GM23248 (cell line): ENCODE data around the gene WNK4. TPM values are rescaled to one million over a fixed set of nuclear protein-coding genes. Genes with fewer than 3 reads are reported as not detected.

Experiments used
- DNase-seq: peaks from one replicate; pipeline ENCODE4 v3.0.0-alpha.2; 2015
- H2AFZ ChIP-seq: fragments of 200-600 bp; sonication (generic); 2 replicates; pipeline ENCODE4 v1.6.1; 2016; ENCODE audit warnings: antibody characterized with exemption
- H3F3A ChIP-seq: fragments of 200-600 bp; sonication (generic); 2 replicates; pipeline ENCODE4 v1.6.1; 2016; ENCODE audit warnings: mild to moderate bottlenecking, antibody characterized with exemption, mixed run types; ENCODE audit not compliant: insufficient read depth
- H3K27ac ChIP-seq: fragments of 200-600 bp; sonication (generic); 2 replicates; pipeline ENCODE4 v1.5.1; 2016; ENCODE audit warnings: mild to moderate bottlenecking
- H3K27me3 ChIP-seq: fragments of 200-600 bp; sonication (generic); replicated peaks from 2 replicates; pipeline ENCODE4 v1.6.1; 2016; ENCODE audit warnings: mild to moderate bottlenecking; ENCODE audit not compliant: insufficient read depth
- H3K36me3 ChIP-seq: fragments of 200-600 bp; sonication (generic); 2 replicates; pipeline ENCODE4 v1.6.1; 2016; ENCODE audit warnings: low read depth, mild to moderate bottlenecking
- H3K4me1 ChIP-seq: fragments of 200-600 bp; sonication (generic); 2 replicates; pipeline ENCODE4 v1.6.1; 2016; ENCODE audit warnings: mild to moderate bottlenecking; ENCODE audit not compliant: insufficient read depth
- H3K4me2 ChIP-seq: fragments of 200-600 bp; sonication (generic); one replicate; pipeline ENCODE4 v1.6.1; 2016; ENCODE audit warnings: mild to moderate bottlenecking; ENCODE audit not compliant: unreplicated experiment
- H3K4me3 ChIP-seq: fragments of 200-600 bp; sonication (generic); 2 replicates; pipeline ENCODE4 v1.5.1; 2016; ENCODE audit warnings: mild to moderate bottlenecking
- H3K79me2 ChIP-seq: fragments of 200-600 bp; sonication (generic); 2 replicates; pipeline ENCODE4 v1.6.1; 2016; ENCODE audit warnings: mild to moderate bottlenecking; ENCODE audit not compliant: insufficient read depth
- H3K9ac ChIP-seq: fragments of 200-600 bp; sonication (generic); 2 replicates; pipeline ENCODE4 v1.6.1; 2016; ENCODE audit warnings: mild to moderate bottlenecking
- H3K9me2 ChIP-seq: fragments of 200-600 bp; sonication (generic); 2 replicates; pipeline ENCODE4 v1.6.1; 2016; ENCODE audit warnings: mixed run types, mild to moderate bottlenecking, moderate library complexity; ENCODE audit not compliant: insufficient read depth
- H3K9me3 ChIP-seq: fragments of 200-600 bp; sonication (generic); one replicate; pipeline ENCODE4 v1.6.1; 2017; ENCODE audit warnings: low read depth
- H4K20me1 ChIP-seq: fragments of 200-600 bp; sonication (generic); 2 replicates; pipeline ENCODE4 v1.6.0; 2016; ENCODE audit not compliant: insufficient read depth
- EZH2 ChIP-seq: fragments of 200-600 bp; sonication (generic); IDR thresholded peaks from 2 replicates; pipeline ENCODE4 v1.6.1; 2018; ENCODE audit warnings: antibody characterized with exemption, mild to moderate bottlenecking; ENCODE audit not compliant: insufficient read depth, poor library complexity, severe bottlenecking
- EZH2phosphoT487 ChIP-seq: fragments of 200-600 bp; sonication (generic); IDR thresholded peaks from 2 replicates; pipeline ENCODE4 v1.6.1; 2018; ENCODE audit warnings: antibody characterized with exemption, moderate library complexity, mild to moderate bottlenecking, low read depth; ENCODE audit not compliant: insufficient read depth
- WGBS, 2 experiments: methylation state at CpG; one replicate each; pipeline ENCODE4 v1.1.6; 2015 to 2017; ENCODE audit warnings: low lambda C conversion rate in 2 of 2, low coverage in 1 of 2; ENCODE audit errors: missing lambda C conversion rate in 2 of 2; 5-methylcytosine and 5-hydroxymethylcytosine counted together
- in situ Hi-C: fragments of 300-500 bp; cut with MboI; formaldehyde crosslinking; loops from 2 replicates; pipeline ENCODE4 v1.15.0; 2020
- polyA plus RNA-seq: library from polyadenylated mRNA; unstranded; fragments of >200 nt; fragmentation: Nextera tagmentation; extraction: Ambion mirVana; gene quantifications from 2 replicates; pipeline ENCODE4 v1.2.1, GENCODE V29; 2016
- total RNA-seq: library from RNA; depleted of rRNA; stranded (reverse); fragments of >200 nt; shearing (Covaris generic); gene quantifications from 2 replicates; pipeline ENCODE4 v1.2.3, GENCODE V29; 2014

Gene WNK4
- total and polyA plus RNA-seq, 2 experiments from 2014 or later, result 3.0 to 12.6 TPM

GRCh38 chr17:42798383-42799380 is 18.3 kb downstream of the WNK4 start, which contains the start of the genes CNTD1 and COA3:
Gene CNTD1, plus strand, starts transcription at chr17:42798861. Its CDS starts 207 bp downstream, at chr17:42799068.
Gene COA3, minus strand, starts transcription at chr17:42798704. Its CDS starts 23 bp downstream, at chr17:42798681.
- H3K27me3 ChIP-seq, result no peaks in the 10 kb centered on the region
- WGBS, 2 experiments, result 27 to 28% methylated on average over 66 of the region's 66 CpGs
- H3K4me3 ChIP-seq, result peak within 1 kb of the TSS; percentile 97
- H3K79me2 ChIP-seq, result peaks cover 20% of the 10 kb centered on the region
- peak within 1 kb of the TSS; percentile 49 for H3K27ac ChIP-seq
- H3K9me2 ChIP-seq, result no peaks in the 10 kb centered on the region
- peaks cover 13% of the 10 kb centered on the region; the same call in 1 of the 2 replicates for H3K4me1 ChIP-seq
- peak within 1 kb of the TSS; percentile 93 for H3K4me2 ChIP-seq
- peak within 1 kb of the TSS; percentile 85 for H2AFZ ChIP-seq
- in situ Hi-C loops, result no loop called here
- TF ChIP-seq EZH2phosphoT487, result no peak
- TF ChIP-seq EZH2, result no peak
- no peaks in the 10 kb centered on the region for H3K9me3 ChIP-seq
- no peaks in the 10 kb centered on the region for H3K36me3 ChIP-seq
- peak; percentile 92 for DNase-seq
- H3K9ac ChIP-seq, result peak within 1 kb of the TSS; percentile 88
- no peaks in the 10 kb centered on the region for H3F3A ChIP-seq
- no peaks in the 10 kb centered on the region for H4K20me1 ChIP-seq

GRCh38 chr17:42803074-42803883 is 22.9 kb downstream of the WNK4 start:
- WGBS, 2 experiments, result 68 to 72% methylated on average over 2 of the region's 2 CpGs
- DNase-seq, result no peak
- Histone ChIP-seq H3K36me3 (no peaks in the 10 kb centered on the region), H3K9ac (no peak overlapping the region), H3K27ac (no peak overlapping the region), H3K9me2 (no peaks in the 10 kb centered on the region), H3K79me2 (peaks cover under 1% of the 10 kb centered on the region; the same call in 1 of the 2 replicates), H3K27me3 (no peaks in the 10 kb centered on the region), H4K20me1 (no peaks in the 10 kb centered on the region), H3F3A (no peaks in the 10 kb centered on the region), H3K4me1 (no peaks in the 10 kb centered on the region), H3K4me3 (no peak overlapping the region), H2AFZ (no peak overlapping the region), H3K4me2 (no peak overlapping the region), H3K9me3 (no peaks in the 10 kb centered on the region)
- TF ChIP-seq EZH2, result no peak
- no peak for TF ChIP-seq EZH2phosphoT487
- in situ Hi-C loops, result no loop called here

- no peak overlapping the region for H2AFZ ChIP-seq
- no peaks in the 10 kb centered on the region for H3K79me2 ChIP-seq
- in situ Hi-C loops, result no loop called here
- 94 to 97% methylated on average over 1 of the region's 1 CpG for WGBS, 2 experiments
- peaks cover 1% of the 10 kb centered on the region; the same call in 1 of the 2 replicates for H3K36me3 ChIP-seq
- no peaks in the 10 kb centered on the region for H3K9me3 ChIP-seq
- peaks cover 14% of the 10 kb centered on the region for H3F3A ChIP-seq
- TF ChIP-seq EZH2, result no peak
- no peak for TF ChIP-seq EZH2phosphoT487
- peaks cover 13% of the 10 kb centered on the region for H3K4me1 ChIP-seq
- H3K27ac ChIP-seq, result no peak overlapping the region
- no peak overlapping the region for H3K4me3 ChIP-seq
- no peaks in the 10 kb centered on the region for H4K20me1 ChIP-seq
- no peaks in the 10 kb centered on the region for H3K9me2 ChIP-seq
- H3K9ac ChIP-seq, result no peak overlapping the region
- no peak overlapping the region for H3K4me2 ChIP-seq
- DNase-seq, result no peak
- no peaks in the 10 kb centered on the region for H3K27me3 ChIP-seq
Observed at GRCh38 chr17:42804918-42805367, 24.5 kb downstream of the WNK4 start.

- TF ChIP-seq EZH2, result no peak
- no peak for TF ChIP-seq EZH2phosphoT487
- in situ Hi-C loops, result no loop called here
- Histone ChIP-seq H3K9ac (no peak overlapping the region), H3K9me2 (no peaks in the 10 kb centered on the region), H3K27me3 (no peaks in the 10 kb centered on the region), H3K4me3 (no peak overlapping the region), H3K27ac (no peak overlapping the region), H4K20me1 (no peaks in the 10 kb centered on the region), H3F3A (peaks cover 25% of the 10 kb centered on the region), H3K9me3 (no peaks in the 10 kb centered on the region), H3K4me2 (no peak overlapping the region), H3K4me1 (peaks cover 15% of the 10 kb centered on the region), H3K79me2 (no peaks in the 10 kb centered on the region), H2AFZ (no peak overlapping the region), H3K36me3 (peaks cover 14% of the 10 kb centered on the region)
- WGBS, 2 experiments, result 100% methylated on average over 1 of the region's 1 CpG
- no peak for DNase-seq
Observed at GRCh38 chr17:42806249-42806648, 25.8 kb downstream of the WNK4 start.
